DMS153 treated with DMSO at 0.1 percent for 48 hours (cell line): ENCODE measurements around the gene CDKN3.
"Not testable (repeated sequence)": the region's sequence is repeated elsewhere in the genome, so short reads cannot be mapped to it uniquely, and the experiment has no call there.

Source experiments
- DNase-seq: peaks from one replicate; lab custom pipeline; 2025; ENCODE audit not compliant: unreplicated experiment; lab: John Stamatoyannopoulos, UW

CDKN3 gene

GRCh38 chr14:54453990-54454389, 57.2 kb downstream of the CDKN3 start:
- DNase-seq: not testable (repeated sequence)

GRCh38 chr14:54455363-54455762, 58.6 kb downstream of the CDKN3 start:
- DNase-seq: no peak

- not testable (repeated sequence) for DNase-seq
These were observed 60.2 kb downstream of the CDKN3 start for GRCh38 chr14:54456820-54457608.

GRCh38 chr14:54457609-54457996, 60.8 kb downstream of the CDKN3 start:
- DNase-seq: no peak

- DNase-seq: not testable (repeated sequence)
These were observed 61.7 kb downstream of the CDKN3 start for GRCh38 chr14:54458536-54458935.

GRCh38 chr14:54459106-54459505, 62.3 kb downstream of the CDKN3 start:
- DNase-seq: no peak

- DNase-seq: no peak
These were observed 65.2 kb downstream of the CDKN3 start for GRCh38 chr14:54462048-54462447.

GRCh38 chr14:54465654-54466053, 68.8 kb downstream of the CDKN3 start:
- no peak for DNase-seq

- DNase-seq: no peak
These were observed 70.5 kb downstream of the CDKN3 start for GRCh38 chr14:54467280-54467679.
